Endothelial cell of umbilical vein (primary cell): ENCODE results near the gene CYP4F22. TPM values are rescaled to one million over a fixed set of nuclear protein-coding genes. Genes with fewer than 3 reads are reported as not detected.

Experiments used
- BruUV-seq: library from RNA; stranded (reverse); fragments of 400-500 nt; replicated peaks from 2 replicates; lab custom pipeline; 2021; lab: Mats Ljungman, UMichigan
- CTCF ChIA-PET: fragments of 300-600, 350-600 bp; sonication (Branson Sonifier 250); formaldehyde crosslinking; loops from one replicate; lab custom pipeline; 2021; ENCODE audit warnings: antibody characterized with exemption, inconsistent platforms; lab: Charles Lee
- POLR2A ChIA-PET: fragments of 300-600, 350-600 bp; sonication (Branson Sonifier 250); formaldehyde crosslinking; loops from one replicate; lab custom pipeline; 2021; ENCODE audit warnings: antibody characterized with exemption, inconsistent platforms; lab: Charles Lee
- DNase-seq: peaks from one replicate; pipeline ENCODE4 v3.0.0-alpha.2; 2011; ENCODE audit warnings: low read depth, low spot score
- FAIRE-seq: peaks from 2 replicates; lab custom pipeline; 2011; peaks lifted over from hg19 to GRCh38; lab: Jason Lieb, UNC
- H2AFZ ChIP-seq: 2 replicates; pipeline ENCODE4 v1.6.0; 2012; ENCODE audit warnings: low read depth, low read length, control low read depth, inconsistent platforms
- H3K27ac ChIP-seq: 2 replicates; pipeline ENCODE4 v1.5.1; 2011; ENCODE audit warnings: low read depth, mild to moderate bottlenecking, control low read depth, low read length, moderate library complexity; ENCODE audit not compliant: insufficient read depth
- H3K27me3 ChIP-seq, 2 experiments: 2 replicates each; pipeline versions ENCODE4 v1.6.0 to v1.6.1; 2011; ENCODE audit warnings: low read length in 2 of 2, mixed read lengths in 1 of 2; ENCODE audit not compliant: control insufficient read depth in 2 of 2, insufficient read depth in 2 of 2
- H3K36me3 ChIP-seq, 2 experiments: 2 replicates in 1 of 2; 3 replicates in 1 of 2; pipeline ENCODE4 v1.5.1; 2011; ENCODE audit warnings: low read length in 2 of 2, mild to moderate bottlenecking in 1 of 2, moderate library complexity in 1 of 2; ENCODE audit not compliant: control insufficient read depth in 2 of 2, insufficient read depth in 2 of 2; ENCODE audit errors: extremely low read depth in 1 of 2
- H3K4me1 ChIP-seq: 3 replicates; pipeline ENCODE4 v1.5.1; 2011; ENCODE audit warnings: mild to moderate bottlenecking, low read length; ENCODE audit not compliant: control insufficient read depth, insufficient read depth; ENCODE audit errors: extremely low read depth
- H3K4me2 ChIP-seq: 2 replicates; pipeline ENCODE4 v1.6.1; 2011; ENCODE audit warnings: low read length, control low read depth, mixed read lengths; ENCODE audit not compliant: insufficient read depth
- H3K4me3 ChIP-seq, 3 experiments: fragments of 200-600 bp in 1 of 3; sonication (generic), shearing (Covaris generic) in 1 of 3; replicated peaks in 1 of 3; 2 replicates each; pipeline ENCODE4 v1.5.1; 2011 to 2016; ENCODE audit warnings: control low read depth in 3 of 3, low read length in 3 of 3, mild to moderate bottlenecking in 2 of 3, inconsistent platforms in 1 of 3, low read depth in 1 of 3, moderate library complexity in 1 of 3; ENCODE audit not compliant: insufficient read depth in 1 of 3
- H3K79me2 ChIP-seq: 2 replicates; pipeline ENCODE4 v1.6.0; 2012; ENCODE audit warnings: low read length, inconsistent platforms; ENCODE audit not compliant: control insufficient read depth, insufficient read depth
- H3K9ac ChIP-seq: replicated peaks from 2 replicates; pipeline ENCODE3; 2011; ENCODE audit warnings: low read length, control low read depth; ENCODE audit not compliant: insufficient read depth; ENCODE audit errors: extremely low read depth
- H3K9me1 ChIP-seq: replicated peaks from 3 replicates; pipeline ENCODE4 v1.6.0; 2011; ENCODE audit warnings: mild to moderate bottlenecking, low read length; ENCODE audit not compliant: control insufficient read depth, insufficient read depth; ENCODE audit errors: extremely low read depth
- H3K9me3 ChIP-seq: replicated peaks from 2 replicates; pipeline ENCODE4 v1.5.1; 2012; ENCODE audit warnings: low read length, inconsistent platforms; ENCODE audit not compliant: control insufficient read depth, insufficient read depth
- H4K20me1 ChIP-seq: replicated peaks from 2 replicates; pipeline ENCODE3; 2011; ENCODE audit warnings: mild to moderate bottlenecking, low read length; ENCODE audit not compliant: control insufficient read depth, insufficient read depth; ENCODE audit errors: extremely low read depth
- CTCF ChIP-seq, 2 donors: IDR thresholded peaks; 1 replicate in 1 of 2; 2 replicates in 1 of 2; pipeline ENCODE4 v1.5.1; 2011; ENCODE audit warnings: low read length in 2 of 2, mild to moderate bottlenecking in 2 of 2, moderate library complexity in 2 of 2, control low read depth in 1 of 2, inconsistent platforms in 1 of 2, low read depth in 1 of 2; ENCODE audit not compliant: insufficient read depth in 1 of 2; ENCODE audit errors: extremely low read depth in 1 of 2
- EZH2 ChIP-seq: IDR thresholded peaks from 2 replicates; pipeline ENCODE4 v1.6.1; 2012; ENCODE audit warnings: borderline replicate concordance, low read depth, mild to moderate bottlenecking, moderate library complexity, low read length, inconsistent platforms; ENCODE audit not compliant: severe bottlenecking
- FOS ChIP-seq: IDR thresholded peaks from 2 replicates; pipeline ENCODE4 v1.6.1; 2011; ENCODE audit warnings: mild to moderate bottlenecking, low read length, moderate library complexity, borderline replicate concordance; ENCODE audit not compliant: insufficient read depth
- GATA2 ChIP-seq: IDR thresholded peaks from 2 replicates; pipeline ENCODE4 v1.7.0; 2011; ENCODE audit warnings: low read depth, mild to moderate bottlenecking, moderate library complexity, mixed read lengths, low read length; ENCODE audit not compliant: insufficient read length, insufficient read depth
- JUN ChIP-seq: IDR thresholded peaks from 2 replicates; pipeline ENCODE4 v1.6.1; 2011; ENCODE audit warnings: borderline replicate concordance, low read depth; ENCODE audit not compliant: insufficient read length, insufficient read depth
- MAX ChIP-seq: IDR thresholded peaks from 2 replicates; pipeline ENCODE4 v1.6.1; 2011; ENCODE audit not compliant: insufficient read depth, insufficient read length
- MYC ChIP-seq: IDR thresholded peaks from one replicate; pipeline ENCODE4 v1.6.1; 2011; ENCODE audit warnings: mild to moderate bottlenecking, low read depth, low read length
- POLR2A ChIP-seq: IDR thresholded peaks from 2 replicates; pipeline ENCODE4 v1.6.1; 2012; ENCODE audit warnings: low read depth, mild to moderate bottlenecking, control low read depth, low read length
- POLR2AphosphoS5 ChIP-seq: IDR thresholded peaks from 2 replicates; pipeline ENCODE4 v1.6.1; 2012; ENCODE audit warnings: low read depth, mild to moderate bottlenecking, control low read depth, low read length, moderate library complexity; ENCODE audit not compliant: insufficient read depth
- dilution Hi-C: fragments of 300-500 bp; cut with MboI; formaldehyde crosslinking; loops from one replicate; pipeline ENCODE4 v1.15.0; 2019; ENCODE audit warnings: low sequenced_read_pairs; ENCODE audit not compliant: extremely low pct_ligation_motif_present
- intact Hi-C: fragments of 100-400 bp; cut with micrococcal nuclease; formaldehyde crosslinking; loops from one replicate; pipeline ENCODE4 v1.10.0; 2022
- polyA plus RNA-seq, 4 experiments: library from polyadenylated mRNA; depleted of rRNA in 3 of 4; stranded (reverse) in 3 of 4; unstranded in 1 of 4; fragments of >200 nt; gene quantifications; 2 replicates each; pipeline versions ENCODE4 v1.2.1 to v1.2.3, GENCODE V29; 2011 to 2012; ENCODE audit warnings: missing spikeins in 1 of 4
- total RNA-seq: library from RNA; stranded (reverse); gene quantifications from 2 replicates; pipeline ENCODE4 v1.2.3, GENCODE V29; 2021

The CYP4F22 gene
- total and polyA plus RNA-seq, 2 donors (not counting 3 experiments of a cell fraction or from before 2014, with no cell fraction given): not detected

GRCh38 chr19:15467734-15468214, 40.6 kb upstream of the CYP4F22 start:
- DNase-seq: no peak
- Histone ChIP-seq H3K9me1 (no peaks in the 10 kb centered on the region), H3K9ac (no peak overlapping the region), H3K4me3 (no peak overlapping the region), H4K20me1 (no peaks in the 10 kb centered on the region), H3K27me3 (peaks cover 0 to 2% of the 10 kb centered on the region in 2 experiments), H3K27ac (peak overlapping the region; percentile 41), H3K4me1 (peaks cover 39% of the 10 kb centered on the region), H3K79me2 (no peaks in the 10 kb centered on the region), H3K36me3 (no peaks in the 10 kb centered on the region), H3K9me3 (no peaks in the 10 kb centered on the region), H3K4me2 (peak overlapping the region; percentile 6), H2AFZ (no peak overlapping the region)
- dilution Hi-C loops: no loop called here
- CTCF ChIA-PET: interaction anchor here (1.2 to 4.2 kb wide), 6 partner anchors 13 to 88 kb away, joined by 3 to 29 read pairs (median 10); partner anchors contain the start of gene AKAP8L
- FAIRE-seq: no peak
- intact Hi-C loops: loop anchor here (1.0 to 5.0 kb wide), 4 partner anchors 15 to 90 kb away; no protein-coding TSS in a partner anchor
- no TSS peak for BruUV-seq
- POLR2A ChIA-PET: interaction anchor here (0.7 to 1.3 kb wide), 4 partner anchors 10 to 89 kb away, joined by 3 to 4 read pairs (median 4); partner anchors contain the start of genes AKAP8 and AKAP8L
- no peak for TF ChIP-seq JUN
- no peak for TF ChIP-seq GATA2
- TF ChIP-seq FOS: no peak
- no peak for TF ChIP-seq MYC
- no peak for TF ChIP-seq MAX
- TF ChIP-seq CTCF (IDR thresholded peaks at IDR 0.05; ENCODE audit: extremely low read depth in 1 of 2, insufficient read depth in 1 of 2, low read depth in 1 of 2, low read length in 2 of 2): no peak
- no peak for TF ChIP-seq EZH2
- no peak for TF ChIP-seq POLR2AphosphoS5
- TF ChIP-seq POLR2A: no peak
